HG02623 (cell line): ENCODE measurements around the gene POU2F2.

Experiments
- ATAC-seq: cut with Tn5 transposase; IDR thresholded peaks from one replicate; pipeline ENCODE4 v1.9.1; 2021; ENCODE audit warnings: moderate library complexity; ENCODE audit not compliant: unreplicated experiment

The POU2F2 gene

DNA sequence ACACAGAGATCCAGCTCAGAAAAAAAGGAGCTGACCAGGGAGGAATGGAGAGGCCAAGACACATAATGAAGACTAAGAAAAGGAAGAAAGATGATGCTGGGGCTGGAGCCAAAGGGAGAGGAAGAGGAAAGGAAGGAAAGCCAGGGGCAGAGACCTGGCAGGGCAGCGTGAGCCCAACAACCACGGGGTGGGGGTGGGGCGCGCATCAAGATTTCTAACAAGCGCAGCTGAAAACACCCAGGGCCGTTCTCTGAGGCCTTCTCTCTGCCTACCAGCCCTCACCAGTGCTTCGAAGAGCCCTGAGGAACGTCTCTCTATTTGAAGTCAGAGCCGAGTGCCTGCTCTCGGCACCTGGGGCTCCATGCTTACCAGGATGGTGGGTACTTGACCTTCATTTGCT is 23.6 kb upstream of the POU2F2 start:
- no peak for ATAC-seq

DNA sequence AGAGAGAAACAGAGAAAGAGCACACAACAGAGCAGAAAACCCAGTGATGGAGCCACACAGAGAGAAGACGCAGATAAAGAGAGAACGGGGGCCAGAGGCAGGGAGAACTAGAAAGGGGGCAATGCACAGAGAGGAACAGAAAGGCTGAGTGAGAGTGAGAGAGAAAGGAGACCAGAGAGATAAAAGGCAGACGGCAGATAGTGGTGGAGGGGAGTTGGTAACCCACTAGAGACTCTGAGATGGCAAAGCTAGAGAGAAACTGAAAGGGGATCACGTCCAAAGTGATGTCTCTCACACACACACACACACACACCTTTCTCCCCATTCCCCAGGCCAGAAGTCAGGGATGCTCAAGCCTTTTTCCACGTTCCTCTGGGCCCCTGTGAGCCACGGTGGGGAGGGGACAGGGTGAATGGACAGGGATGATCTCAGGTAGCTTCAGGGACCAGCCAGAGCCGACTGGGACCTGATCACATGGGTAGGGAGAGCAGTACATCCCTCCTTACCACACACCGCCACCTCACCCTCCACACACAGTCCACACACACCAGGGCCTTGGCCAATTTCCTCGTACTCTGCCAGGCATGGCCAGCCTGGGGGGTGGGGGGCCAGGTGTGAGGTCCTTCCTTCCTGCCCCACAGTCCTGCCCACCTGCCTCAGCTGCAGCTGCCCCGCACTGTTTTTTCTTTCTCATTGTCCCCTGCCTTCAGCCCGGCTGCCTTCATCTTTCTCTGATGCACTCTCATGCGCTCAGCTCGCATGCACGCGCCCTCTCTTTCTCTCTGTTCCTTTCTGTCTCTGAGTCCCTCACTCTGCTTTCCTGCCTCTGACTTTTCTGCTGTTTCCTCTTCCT is 22.5 kb upstream of the POU2F2 start:
- ATAC-seq = no peak

DNA sequence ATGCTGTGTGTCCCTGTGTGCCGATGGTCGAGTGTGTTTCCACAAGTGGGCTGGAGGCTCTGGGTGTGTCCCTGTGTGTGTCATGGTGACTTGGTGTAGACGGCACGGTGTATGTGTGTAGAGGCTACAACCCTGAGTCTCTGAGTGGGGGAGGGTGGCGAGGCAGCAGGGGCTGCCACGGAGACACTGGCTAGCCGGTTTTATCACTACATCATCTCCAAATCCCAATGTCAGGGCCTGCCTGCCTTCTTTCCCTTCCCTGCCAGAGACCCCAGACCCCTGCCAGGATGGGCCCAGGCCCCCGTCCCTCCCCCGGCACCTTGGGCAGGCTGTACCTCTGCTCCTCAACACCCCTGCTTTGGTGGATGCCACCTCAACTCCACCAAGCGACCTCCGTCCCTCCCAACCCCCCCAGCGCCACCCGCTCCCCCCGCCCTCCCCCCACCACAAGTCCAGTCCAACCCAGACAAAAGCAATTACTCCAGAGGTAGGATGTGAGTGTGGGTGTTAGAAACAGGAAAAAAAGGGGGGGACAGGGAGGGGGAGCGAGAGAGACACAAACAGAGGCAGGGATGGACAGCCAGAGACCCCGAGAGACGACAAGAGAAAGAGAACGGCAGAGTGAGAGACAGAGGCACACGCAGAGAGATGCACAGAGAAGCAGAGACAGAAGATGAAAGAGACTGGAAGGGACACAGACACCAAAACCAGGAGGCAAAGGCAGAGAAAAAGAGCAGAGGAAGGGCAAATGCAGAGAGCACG is 21.6 kb upstream of the POU2F2 start:
- no peak for ATAC-seq

DNA sequence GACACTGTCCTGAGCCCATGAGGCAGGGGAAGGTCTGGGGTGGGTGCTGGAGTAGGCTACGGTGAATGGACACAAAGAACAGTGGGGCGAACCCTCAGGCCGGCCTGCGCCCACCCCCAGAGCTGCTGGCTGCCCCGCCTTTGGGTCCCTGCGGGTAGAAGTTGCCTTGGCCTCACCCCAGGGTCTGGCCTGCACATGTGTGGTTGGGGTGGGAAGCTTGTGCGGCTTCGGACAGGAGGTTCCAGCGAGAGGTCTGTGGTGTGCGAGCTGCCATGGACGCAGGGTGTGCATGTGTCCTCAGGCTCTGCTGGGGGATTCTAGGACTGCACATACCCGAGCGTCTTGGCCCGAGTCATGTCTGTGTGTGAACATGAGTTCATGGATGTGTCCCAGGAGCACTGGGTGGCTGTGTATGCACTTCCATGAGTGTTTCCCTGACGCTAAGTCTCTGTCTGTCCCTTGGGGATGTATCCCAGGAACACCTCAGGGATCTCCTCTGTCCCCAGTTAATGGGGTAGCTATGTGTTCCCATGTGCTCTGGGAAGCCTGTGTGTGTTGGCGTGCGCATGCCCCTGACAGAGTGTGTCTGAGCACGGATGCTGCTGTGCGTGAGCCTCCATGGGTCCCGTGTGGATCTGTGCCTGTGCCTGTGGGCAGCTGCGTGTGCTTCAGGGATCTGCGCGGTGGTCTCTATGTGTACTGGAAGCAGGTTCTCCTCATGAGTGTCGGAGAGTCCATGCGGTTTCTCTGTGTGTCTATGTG is 20.8 kb upstream of the POU2F2 start:
- no peak for ATAC-seq

DNA sequence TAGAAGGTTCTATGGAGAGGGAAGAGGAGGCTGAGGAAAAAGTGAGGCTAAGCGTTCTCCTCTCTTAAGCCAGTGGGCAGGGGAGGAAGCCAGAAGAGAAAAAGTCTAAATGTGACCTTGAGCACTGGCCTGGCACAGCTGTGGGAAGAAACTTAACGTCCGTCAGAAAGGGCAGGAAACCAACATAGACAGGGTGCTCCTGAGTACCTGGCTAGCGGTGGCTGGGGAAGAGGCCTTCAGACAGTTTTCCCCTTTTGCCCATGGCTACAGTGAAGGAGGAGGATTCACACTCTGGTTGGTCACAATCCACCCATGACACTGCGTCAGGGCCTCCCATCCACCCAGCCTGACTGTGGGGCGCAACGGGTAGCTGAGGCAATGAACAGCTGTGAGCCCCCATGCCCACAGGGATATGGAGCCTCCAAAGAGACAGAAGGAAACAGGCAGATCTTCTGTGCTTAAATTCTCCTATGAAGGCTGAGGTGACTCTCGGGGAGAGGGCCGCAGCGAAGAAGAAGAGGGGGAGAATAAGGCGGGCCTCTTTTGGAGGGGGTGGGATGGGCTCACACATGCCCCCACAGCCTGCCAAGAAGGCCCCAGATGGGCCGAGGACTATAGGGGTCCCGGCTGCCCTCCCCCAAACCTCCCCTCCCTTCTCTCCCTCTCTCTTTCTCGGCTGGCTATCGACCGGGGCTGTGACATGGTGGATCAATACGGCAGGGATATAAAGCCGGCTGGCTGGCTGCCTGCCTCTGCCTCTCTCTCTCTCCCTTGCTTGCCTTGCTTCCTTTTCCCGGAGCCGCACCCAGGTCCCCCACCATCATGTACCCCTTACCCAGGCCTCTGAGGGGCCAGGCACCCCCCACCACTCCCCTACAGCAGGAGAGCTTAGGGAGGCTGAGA is 19.8 kb upstream of the POU2F2 start:
- ATAC-seq = no peak

DNA sequence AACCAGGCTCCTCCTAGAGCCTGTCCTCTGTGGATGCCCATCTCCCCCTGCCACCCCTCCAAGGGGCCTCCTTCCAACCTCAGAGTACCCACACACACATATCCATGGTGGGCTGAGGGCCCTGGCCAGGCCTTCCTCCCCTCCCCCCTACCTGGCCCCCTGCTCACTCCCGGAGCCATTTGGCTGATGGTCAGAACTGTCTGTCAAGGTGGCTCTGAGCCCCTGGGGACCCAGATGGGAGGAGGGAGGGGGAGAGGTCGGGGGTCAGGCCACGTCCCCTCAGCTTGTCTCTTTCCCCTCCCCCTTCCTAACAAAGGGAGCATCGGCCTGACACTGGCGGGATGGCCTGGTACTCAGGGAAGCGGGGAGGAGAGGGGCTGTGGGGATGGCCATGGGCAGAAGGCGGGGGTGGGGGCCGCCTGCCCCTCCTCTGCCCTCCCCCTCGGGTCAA is 18.7 kb upstream of the POU2F2 start:
- no peak for ATAC-seq

DNA sequence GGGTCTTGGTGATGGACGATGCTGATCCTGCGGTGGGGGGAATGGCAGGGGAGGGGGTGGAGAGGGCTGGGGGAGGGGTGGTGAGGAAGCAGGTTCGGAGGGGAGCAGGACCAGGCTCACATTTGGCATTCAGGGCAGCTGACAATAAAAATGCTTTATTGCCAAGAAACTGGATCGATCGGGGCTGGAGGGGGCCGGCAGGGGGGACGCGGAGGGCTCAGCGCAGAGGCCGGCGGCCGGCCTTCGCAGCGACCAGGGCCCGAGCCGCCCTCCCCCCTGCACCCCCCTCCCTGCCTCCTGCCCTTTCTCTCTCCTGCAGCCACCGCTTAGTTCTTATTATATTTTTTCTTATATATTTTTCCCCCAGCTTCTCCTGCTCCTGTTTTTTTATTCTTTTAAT is 18.1 kb upstream of the POU2F2 start:
- no peak for ATAC-seq

DNA sequence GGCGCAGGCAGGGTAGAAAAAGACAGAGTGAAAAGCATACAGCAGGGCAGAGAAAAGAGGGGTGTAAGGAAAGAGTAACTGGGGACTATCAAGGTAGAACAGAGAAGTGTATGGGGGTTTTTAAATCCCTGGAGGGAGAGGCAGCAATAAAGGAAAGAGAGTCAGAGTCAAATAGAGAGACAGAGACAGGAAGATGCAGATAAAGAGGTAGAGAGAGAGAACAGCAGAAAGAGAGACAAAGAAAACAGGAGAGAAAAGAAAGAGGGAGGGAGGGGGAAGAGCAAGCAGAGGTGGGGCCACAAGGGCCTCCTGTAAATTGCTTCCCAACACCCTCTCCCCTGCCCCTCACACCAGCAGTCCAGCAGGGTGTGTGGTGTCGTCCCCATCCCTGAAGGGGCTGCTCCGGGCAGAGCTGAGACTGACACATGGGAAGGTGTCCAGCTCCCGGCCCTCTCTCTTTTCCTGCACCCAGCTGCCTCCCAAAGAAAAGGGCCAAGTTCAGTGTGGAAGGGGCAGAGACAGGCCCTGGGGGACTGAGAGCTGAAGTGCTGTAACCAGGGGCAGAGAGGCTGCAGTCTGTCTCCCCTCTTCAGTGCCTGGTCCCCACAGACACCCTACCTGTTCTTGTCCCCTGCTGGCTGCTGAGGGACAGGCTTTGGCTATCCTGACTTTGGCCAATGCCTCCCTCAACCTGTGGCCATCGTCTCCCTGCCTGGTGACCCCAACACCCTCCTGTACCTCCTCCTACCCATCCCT is 17.4 kb upstream of the POU2F2 start:
- ATAC-seq = no peak

DNA sequence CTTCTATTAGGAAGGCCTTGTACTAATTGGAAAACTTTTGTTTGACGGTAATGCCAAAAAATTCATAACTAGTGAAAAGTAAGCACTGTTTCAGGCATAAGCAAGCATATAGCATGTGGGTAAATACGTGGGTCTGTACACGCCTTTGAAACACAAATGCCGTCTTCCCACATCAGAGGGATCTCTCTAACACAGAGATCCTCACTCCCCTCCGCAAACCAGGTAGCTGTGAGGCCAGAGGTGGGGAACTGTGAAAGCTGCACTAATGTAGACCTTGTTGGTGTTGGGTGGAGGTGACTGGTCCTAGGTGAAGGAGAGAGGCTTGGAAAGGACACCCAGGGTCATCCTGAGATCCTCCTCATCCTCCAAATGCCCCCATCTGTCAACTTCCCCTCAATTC is 16.0 kb upstream of the POU2F2 start:
- ATAC-seq = no peak

DNA sequence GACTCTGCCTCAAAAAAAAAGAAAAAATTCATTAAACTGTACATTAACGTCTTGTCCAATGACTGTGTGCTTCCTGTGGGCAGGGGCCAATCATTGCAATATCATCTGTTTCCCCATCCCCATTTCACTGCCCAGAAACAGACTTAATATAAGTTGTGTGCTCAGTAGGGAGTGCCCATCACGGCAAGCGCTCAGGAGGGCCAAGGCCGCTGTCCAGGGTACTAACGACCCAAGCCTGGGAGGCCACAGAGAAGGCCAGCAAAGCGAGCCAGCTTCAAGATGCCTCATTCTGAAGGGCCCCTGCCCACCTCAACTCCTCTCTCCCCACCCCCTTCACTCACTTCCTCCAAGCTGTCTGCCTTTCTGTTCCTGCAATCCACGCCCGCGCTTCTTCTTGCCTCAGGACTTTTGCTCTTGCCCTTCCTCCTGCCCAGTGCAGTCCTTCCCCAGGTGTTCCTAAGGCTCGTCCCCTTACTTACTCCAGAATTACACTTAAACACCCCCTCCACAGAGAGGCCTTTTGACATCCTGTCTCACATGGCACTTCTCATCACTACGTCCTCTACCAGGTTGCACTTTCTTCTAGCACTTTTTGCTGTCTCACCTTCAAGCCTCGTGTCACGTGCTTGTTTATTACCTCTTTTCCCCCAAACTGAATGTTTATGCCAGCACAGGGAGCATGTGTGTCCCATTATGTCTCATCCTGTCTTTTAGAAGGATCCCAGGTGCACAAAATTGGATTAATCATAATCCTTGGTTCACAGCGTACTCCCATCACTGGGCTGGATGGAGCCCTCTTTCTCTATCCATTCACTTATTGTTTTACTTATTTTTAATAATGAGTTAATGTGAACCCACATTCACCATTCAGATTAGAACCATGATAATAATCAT is 11.3 kb upstream of the POU2F2 start:
- ATAC-seq = no peak

DNA sequence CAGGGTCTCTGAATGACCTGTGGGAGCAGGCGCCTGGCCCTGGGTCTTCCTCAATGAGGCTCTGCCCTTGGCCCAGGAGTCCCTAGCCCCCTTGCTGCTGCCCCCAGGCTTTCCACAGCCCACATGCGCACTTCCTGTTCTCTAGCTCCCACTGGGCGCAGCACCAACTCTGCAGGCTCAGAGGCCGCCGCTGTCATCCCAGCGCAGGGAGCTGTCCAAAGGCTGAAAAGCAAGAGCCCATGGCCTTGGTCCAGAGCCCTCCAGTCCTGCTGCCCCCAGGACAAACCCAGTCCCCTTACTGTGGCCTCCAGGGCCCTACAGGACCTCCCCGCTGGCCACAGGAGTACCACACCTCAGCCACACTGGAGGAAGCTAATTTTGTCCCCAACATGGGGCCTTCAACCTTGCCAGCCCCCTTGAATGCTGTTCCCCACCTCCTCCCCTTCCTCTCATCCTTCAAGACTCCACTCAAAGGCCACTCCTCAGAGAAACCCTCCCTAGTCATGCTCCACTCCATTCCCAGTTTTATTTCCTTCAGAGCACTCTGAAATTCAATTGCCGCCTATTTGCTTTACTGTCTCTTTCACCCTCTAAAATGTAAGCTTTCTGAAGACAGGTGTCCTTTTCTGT is 8.0 kb upstream of the POU2F2 start:
- no peak for ATAC-seq

DNA sequence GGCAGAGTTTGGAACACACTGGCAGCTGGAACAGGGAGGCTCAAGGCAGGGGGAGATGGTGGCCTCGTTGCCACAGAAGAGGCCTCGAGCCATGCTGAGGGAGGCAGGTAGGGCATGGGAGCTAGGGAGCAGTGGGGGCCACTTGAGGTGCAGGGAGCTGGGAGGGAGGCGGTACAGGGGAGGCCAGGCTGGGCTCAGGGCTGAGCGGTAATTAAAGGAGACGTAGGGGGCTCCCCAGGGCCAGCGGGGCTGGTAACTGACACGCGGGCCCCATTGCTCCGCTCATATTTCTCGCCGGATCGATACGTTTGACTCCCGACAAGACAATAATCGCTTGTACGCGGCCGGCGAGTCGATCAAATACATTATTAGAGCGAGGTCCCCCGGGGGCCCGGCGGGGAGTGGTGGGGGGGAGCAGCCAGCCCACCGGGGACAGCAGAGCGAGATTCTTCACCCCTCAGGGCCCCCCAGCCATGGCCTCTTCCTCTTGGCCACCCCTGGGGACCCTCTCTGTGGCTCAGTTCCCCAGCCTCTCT is 2.4 kb upstream of the POU2F2 start:
- no peak for ATAC-seq

DNA sequence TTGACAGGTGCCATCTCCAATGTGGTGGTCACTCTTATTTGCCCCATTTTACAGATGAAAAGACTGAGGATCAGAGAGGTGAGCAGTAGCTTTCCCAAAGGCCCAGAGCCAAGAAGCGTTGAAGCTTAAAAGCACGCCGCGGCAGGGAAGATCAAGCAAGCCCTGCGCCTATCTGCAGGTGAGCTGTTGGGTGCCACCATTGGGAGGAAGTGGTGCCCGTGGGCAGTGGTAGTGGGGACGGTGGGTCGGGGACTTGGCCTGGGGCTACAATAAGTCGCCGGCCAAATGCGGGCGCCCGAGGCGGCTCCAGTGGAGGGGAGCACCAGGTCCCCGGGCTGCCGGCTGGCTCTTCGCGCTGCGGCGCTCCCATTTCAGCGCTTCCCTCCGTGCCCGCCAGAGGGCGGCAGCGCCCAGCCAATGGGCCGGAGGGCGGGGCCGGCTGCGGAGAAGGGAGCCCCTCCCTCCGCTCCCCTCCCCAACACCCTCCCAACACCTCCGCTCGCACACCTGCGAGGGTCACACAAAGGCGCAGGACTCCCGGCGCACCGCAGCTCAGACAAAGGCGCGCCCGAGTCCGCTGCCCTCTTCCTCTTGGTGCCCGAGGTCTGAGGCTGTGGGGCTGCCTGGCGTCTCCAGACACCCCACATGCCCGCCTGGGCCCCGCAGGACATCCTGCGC is 744 bp upstream of the POU2F2 start:
- ATAC-seq = no peak

DNA sequence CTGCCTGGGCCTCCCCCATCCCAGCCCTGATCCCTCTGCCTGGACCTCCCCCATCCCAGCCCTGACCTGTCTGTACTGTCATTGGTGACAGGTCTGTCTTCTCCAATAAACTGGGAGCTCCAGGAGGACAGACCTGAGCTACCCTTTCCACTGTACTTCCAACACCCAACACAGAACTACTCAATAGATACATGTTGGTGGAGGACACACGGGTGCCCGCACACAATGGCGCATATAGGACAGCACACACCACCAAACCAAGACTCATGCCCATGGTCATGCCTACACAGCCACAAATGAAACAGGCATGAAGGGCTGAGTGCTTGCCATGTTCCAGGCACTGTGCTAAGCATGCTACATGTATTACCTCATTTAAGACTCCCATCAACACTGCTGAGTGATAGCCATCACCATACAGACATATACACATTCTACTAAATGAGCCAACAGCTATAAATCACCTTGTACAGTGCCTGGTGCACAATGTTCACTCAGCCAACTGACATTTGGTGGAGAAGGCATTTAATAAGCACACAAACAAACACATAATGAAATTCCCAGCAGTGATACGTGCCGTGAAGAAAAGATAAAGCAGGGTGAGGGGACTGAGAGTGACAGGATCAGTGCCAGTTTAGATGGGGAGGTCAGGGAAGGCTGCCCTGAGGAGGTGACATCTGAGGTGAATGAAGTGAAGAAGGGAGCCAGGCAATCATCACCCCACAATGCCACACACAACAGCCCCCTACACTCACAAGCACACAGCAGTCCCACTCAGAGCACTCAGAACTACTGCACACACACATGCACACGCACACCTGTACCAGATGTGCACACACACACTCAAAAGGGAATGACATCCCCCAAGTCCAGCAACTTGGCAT is 857 bp downstream of the POU2F2 start:
- ATAC-seq = no peak

DNA sequence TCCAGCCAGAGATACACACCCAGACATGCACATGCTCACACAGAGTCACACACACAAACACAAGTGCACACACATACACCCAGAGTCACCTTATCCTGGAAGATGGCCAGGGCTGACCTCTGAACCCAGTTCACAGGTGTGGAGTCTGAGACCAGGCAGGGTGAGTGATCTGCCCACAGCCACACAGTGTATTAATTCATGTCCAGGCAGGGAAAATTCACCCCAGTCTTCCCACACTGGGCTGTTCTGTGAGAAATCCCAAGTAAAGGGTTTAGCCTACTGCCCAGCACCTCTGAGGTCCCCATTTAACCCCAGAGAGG is 2.0 kb downstream of the POU2F2 start:
- no peak for ATAC-seq

DNA sequence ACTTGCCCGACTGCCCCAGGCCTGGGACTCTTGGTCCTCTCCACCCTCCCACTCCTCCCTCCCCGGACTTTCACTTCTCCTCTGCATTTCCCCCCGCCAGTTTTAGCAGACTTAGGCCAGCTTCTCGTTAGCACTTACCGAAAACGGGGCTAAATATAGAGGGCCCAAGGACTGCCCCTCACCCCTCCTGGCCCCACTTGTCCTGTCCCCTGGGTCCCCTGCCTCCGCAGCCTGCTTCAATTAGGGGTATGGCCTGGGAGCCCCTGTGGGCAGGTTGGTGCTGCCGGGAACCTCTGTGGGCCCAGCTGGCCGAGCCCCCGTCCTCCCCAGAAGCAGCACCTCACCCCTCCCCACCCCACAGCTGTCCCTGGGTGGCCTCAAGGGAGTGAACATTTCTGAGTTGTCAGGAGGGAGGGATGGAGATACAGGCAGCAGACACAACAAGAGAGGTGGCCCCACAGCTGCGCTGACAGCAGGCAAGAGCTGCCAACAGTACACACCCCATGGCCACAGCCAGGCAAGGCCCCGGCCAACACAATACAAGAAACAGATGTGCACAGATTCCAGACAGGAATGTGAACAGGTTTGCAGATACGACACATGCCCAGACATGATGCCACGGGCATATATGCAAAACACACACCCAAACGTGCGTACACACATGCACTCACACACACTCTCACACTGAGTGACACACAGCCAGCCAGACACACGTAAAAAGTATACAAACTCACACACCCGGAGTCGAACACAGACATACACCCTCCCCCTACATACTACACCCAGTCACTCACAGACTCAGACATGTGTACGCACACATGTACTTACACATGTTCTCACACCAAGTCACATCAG is 2.6 kb downstream of the POU2F2 start:
- ATAC-seq = peak; percentile 36
